Left lung (tissue), 10 donors: ENCODE data around the gene ROBO3. TPM values are rescaled to one million over a fixed set of nuclear protein-coding genes. Genes with fewer than 3 reads are reported as not detected.

Source experiments
- ATAC-seq: fragments of 200-7000 bp; cut with Tn5 transposase; one replicate; pipeline ENCODE4 v1.9.1; 2020; ENCODE audit warnings: moderate library complexity
- DNase-seq, 4 donors: peaks; one replicate each; pipeline ENCODE4 v3.0.0-alpha.2; 2013 to 2020
- H3K27ac ChIP-seq, 2 donors: fragments of 200-600 bp; sonication (generic) in 1 of 2; one replicate each; pipeline versions ENCODE4 v1.5.0 to v1.8.0; 2020 to 2021
- H3K27me3 ChIP-seq, 2 donors: fragments of 200-600 bp; sonication (generic) in 1 of 2; one replicate each; pipeline versions ENCODE4 v1.5.0 to v1.8.0; 2020 to 2021
- H3K36me3 ChIP-seq, 2 donors: fragments of 200-600 bp; sonication (generic) in 1 of 2; one replicate each; pipeline versions ENCODE4 v1.5.0 to v1.8.0; 2020 to 2021
- H3K4me1 ChIP-seq, 2 donors: fragments of 200-600 bp; one replicate each; pipeline ENCODE4 v1.8.0; 2021
- H3K4me3 ChIP-seq, 2 donors: fragments of 200-600 bp; sonication (generic) in 1 of 2; one replicate each; pipeline versions ENCODE4 v1.5.0 to v1.8.0; 2020 to 2021; ENCODE audit warnings: mild to moderate bottlenecking in 1 of 2
- H3K9me3 ChIP-seq, 2 donors: fragments of 200-600 bp; sonication (generic) in 1 of 2; one replicate each; pipeline versions ENCODE4 v1.5.0 to v1.8.0; 2020 to 2021
- CTCF ChIP-seq, 2 donors: fragments of 200-600 bp; sonication (generic) in 1 of 2; IDR thresholded peaks; one replicate each; pipeline versions ENCODE4 v1.5.0 to v1.8.0; 2021; ENCODE audit warnings: antibody characterized with exemption in 2 of 2
- intact Hi-C, 2 donors: fragments of 100-400 bp; cut with DNase I; formaldehyde crosslinking; loops; one replicate each; pipeline versions ENCODE4 v1.11.2 to v1.14.2; 2022
- polyA plus RNA-seq, 6 donors: library from polyadenylated mRNA; unstranded; fragments of 120-200 nt; gene quantifications; one replicate each; pipeline ENCODE4 v1.2.1, GENCODE V29; 2013; ENCODE audit not compliant: insufficient read length in 6 of 6
- total RNA-seq, 2 donors: library from RNA; stranded (reverse); fragmentation: NEBNext Ultra II Directional; extraction: Animal tissue kit (Norgen Biotek cat#: 25700); gene quantifications; one replicate each; pipeline ENCODE4 v1.2.1, GENCODE V29; 2021
- donor health status: DM: no; HTN: yes; CAD: no.
- donor health status: DM: no; HTN: no; CAD: no.

ROBO3 gene
- total and polyA plus RNA-seq, 8 donors = 11.0 to 54.8 (median 43.7) TPM

GRCh38 chr11:124886978-124887666 lies 21.9 kb downstream of the ROBO3 start:
- H3K9me3 ChIP-seq = no peaks in the 10 kb centered on the region
- no peak for DNase-seq
- no peaks in the 10 kb centered on the region for H3K36me3 ChIP-seq
- no peak overlapping the region for H3K27ac ChIP-seq
- no peaks in the 10 kb centered on the region for H3K27me3 ChIP-seq
- peaks cover 0 to 15% of the 10 kb centered on the region in 2 donors for H3K4me1 ChIP-seq
- no peak overlapping the region for H3K4me3 ChIP-seq
- no peak for TF ChIP-seq CTCF (IDR thresholded peaks at IDR 0.05)
- ATAC-seq = no peak
- intact Hi-C loops = no loop called here

DNA sequence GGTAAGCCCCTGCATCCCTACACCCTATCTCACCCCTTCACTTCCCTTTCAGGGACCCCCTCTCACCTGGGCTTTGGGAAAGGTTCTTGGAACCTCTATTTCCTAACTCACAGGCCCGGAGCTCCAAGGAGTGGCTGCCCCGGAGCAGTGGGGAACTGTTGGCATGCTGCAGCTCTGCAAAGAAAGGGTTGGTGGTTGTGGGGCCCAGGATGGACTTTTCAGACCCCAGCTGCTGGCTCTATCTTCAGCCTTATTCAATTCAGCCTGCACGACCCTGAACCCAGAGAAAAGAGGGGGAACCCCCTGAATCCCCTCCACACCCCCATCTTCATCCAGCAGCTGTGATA lies 22.4 kb downstream of the ROBO3 start:
- DNase-seq = no peak
- Histone ChIP-seq H3K4me1 (peaks cover 0 to 20% of the 10 kb centered on the region in 2 donors), H3K4me3 (no peak overlapping the region), H3K9me3 (no peaks in the 10 kb centered on the region), H3K27ac (no peak overlapping the region), H3K36me3 (no peaks in the 10 kb centered on the region), H3K27me3 (no peaks in the 10 kb centered on the region)
- no peak for TF ChIP-seq CTCF (IDR thresholded peaks at IDR 0.05)
- intact Hi-C loops = no loop called here
- no peak for ATAC-seq

DNA sequence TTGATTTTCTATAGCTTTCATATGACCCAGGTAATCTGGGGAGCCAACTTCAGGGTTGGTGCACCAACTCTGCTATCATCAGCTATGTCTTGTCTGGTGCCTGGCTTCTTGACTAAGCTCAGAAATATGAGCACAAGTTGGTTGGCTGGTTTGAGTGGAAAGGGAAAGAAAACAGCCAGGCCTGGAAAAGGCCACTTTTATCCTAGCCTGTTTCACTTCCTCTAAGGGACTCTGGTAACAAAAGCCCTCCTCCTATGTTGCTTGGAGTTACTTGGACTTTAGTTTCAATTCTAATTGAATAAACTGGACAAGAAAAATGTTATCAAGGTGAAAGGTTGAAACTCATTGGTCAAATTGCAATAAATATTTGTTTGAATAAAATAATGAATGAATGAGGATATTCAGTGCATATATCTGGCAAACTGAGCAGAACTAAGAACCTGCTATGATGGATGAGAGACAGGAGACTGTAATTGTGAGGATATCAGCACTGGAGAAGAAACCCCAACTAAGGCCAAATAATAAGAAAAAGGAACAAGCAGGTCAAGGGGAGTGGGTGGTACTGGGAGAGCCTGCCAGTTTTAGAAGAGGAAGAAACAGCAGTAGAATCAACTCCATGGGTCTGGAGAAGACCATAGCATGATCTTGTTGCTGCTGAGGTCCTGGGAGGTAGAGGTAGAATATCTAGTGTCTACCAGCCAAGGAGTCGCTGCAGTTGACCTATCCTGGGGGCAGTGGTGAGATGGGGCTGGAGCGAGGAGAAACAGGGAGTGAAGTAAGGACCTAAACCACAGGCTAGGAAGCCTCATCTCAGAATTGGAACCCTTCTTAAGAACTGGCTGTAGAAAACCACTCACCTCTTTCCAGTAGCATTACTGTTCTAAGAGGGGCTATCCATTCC lies 24.2 kb downstream of the ROBO3 start:
- no peak for TF ChIP-seq CTCF (IDR thresholded peaks at IDR 0.05)
- no peak for DNase-seq
- H3K27ac ChIP-seq = no peak overlapping the region
- H3K27me3 ChIP-seq = no peaks in the 10 kb centered on the region
- H3K9me3 ChIP-seq = no peaks in the 10 kb centered on the region
- H3K4me3 ChIP-seq = no peak overlapping the region
- intact Hi-C loops = no loop called here
- peaks cover 0 to 17% of the 10 kb centered on the region in 2 donors for H3K4me1 ChIP-seq
- ATAC-seq = no peak
- no peaks in the 10 kb centered on the region for H3K36me3 ChIP-seq

GRCh38 chr11:124890151-124890550 lies 24.9 kb downstream of the ROBO3 start:
- Histone ChIP-seq H3K4me3 (no peak overlapping the region), H3K4me1 (peaks cover 0 to 14% of the 10 kb centered on the region in 2 donors), H3K36me3 (no peaks in the 10 kb centered on the region), H3K27ac (no peak overlapping the region), H3K9me3 (no peaks in the 10 kb centered on the region), H3K27me3 (no peaks in the 10 kb centered on the region)
- intact Hi-C loops = no loop called here
- no peak for ATAC-seq
- no peak for DNase-seq
- no peak for TF ChIP-seq CTCF (IDR thresholded peaks at IDR 0.05)

GRCh38 chr11:124890683-124891372 lies 25.6 kb downstream of the ROBO3 start:
- DNase-seq (no peak), ATAC-seq (no peak)
- Histone ChIP-seq H3K4me1 (peaks cover 0 to 14% of the 10 kb centered on the region in 2 donors), H3K36me3 (no peaks in the 10 kb centered on the region), H3K4me3 (no peak overlapping the region), H3K9me3 (no peaks in the 10 kb centered on the region), H3K27me3 (no peaks in the 10 kb centered on the region), H3K27ac (no peak overlapping the region)
- no peak for TF ChIP-seq CTCF (IDR thresholded peaks at IDR 0.05)
- intact Hi-C loops = no loop called here
